HUDEP-2 (cell line): ENCODE results near the gene MGMT.

Experiments
- DNase-seq, 76 experiments: peaks; one replicate each; lab custom pipeline; 2025; ENCODE audit not compliant: unreplicated experiment in 76 of 76; lab: John Stamatoyannopoulos, UW

MGMT gene

DNA sequence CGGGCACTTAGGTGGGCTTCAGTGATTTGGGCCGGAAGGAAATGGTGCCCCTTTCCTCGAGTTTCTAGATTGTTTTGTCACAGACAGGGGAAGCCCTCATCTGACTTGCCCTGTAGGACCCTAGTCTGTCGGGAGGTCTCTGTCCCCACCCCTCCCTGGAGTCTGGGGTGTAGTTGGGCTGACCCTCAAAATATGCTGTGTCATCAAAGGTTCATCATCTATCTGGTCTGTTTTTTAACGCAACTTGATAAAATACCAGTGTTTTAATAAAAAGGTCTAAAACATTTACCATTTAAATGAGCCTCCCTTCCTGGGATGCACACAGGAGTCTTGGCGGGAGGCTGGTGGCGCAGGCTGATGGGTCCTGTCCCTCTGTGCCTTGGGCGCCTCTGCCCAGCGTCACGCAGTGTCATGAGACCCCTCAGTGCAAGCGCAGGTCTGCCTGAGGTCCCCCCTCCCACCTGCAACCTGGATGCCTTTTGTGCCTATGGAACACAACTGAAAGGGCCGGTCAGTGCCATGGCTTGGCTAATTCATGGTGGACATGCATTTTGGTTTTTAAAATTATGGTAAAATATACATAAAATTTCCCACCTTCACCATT, 146.4 kb downstream of the MGMT start:
- no peak for DNase-seq

DNA sequence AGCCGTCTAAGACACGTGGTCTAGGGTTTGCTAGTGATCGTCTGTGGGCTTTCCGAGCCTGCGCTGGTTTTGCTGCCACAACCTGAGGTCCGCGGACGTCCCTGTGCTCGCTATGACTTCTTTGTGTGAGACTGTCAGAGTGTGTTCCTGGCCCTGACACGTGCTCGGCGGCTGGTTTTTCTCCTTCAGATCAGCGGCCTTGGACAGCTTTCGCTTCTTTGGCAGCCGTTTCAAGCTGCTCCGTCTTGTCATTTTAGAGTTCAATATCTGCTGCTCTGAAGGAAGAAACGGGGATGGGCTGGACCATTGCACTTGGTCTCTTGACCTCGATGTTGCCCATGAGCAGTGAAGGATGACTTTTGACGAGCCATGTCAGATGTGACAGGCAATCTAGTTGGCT, 147.3 kb downstream of the MGMT start:
- no peak for DNase-seq

DNA sequence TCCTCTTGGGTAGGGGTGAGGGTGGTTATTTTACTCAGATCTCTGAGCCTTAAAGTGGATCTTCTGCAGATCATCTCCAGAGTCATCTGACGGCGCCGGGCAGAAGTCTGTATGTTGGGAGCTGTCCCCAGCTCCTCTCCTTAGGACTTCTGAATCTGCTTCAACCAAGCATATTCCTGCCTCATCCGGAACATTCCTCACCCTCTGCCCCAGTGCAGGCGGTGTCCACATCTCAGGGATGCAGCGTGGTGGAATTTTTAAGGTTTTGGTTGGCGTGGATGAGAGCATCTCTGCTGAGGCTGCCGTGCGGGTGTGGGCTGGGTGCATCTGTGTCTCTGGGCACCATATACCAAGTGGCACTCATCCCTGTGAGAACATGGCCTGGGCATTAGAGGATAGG, 148.3 kb downstream of the MGMT start:
- DNase-seq: no peak

DNA sequence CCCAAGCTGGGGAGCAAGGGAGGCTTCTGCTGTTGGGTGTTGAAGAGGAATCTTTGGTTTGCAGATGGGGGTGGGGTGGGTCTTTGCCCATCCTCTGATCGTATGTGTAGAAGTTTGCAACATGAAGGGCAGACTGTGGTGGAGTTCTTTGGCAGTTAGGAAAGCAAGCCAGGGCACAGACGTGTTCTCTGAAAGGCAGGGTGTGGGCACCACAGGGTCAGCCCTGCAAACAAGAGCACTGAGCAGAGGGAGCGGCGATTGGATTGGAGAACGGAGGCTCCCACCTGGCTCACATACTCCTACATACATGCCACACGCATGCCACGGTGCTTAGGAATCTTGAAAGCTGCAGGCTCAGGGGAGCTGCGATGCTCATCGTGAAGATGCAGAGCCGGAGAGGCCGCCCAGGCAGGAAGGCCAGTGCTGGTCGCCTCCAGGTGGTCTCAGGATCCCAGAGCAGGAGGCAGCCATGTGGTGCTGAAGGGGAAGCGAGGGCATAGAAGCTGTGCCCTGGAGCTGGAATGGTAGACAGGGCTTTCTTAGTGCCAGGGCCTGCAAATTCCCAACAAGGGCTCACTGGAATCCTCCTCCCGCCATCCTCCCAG, 149.0 kb downstream of the MGMT start:
- no peak for DNase-seq

DNA sequence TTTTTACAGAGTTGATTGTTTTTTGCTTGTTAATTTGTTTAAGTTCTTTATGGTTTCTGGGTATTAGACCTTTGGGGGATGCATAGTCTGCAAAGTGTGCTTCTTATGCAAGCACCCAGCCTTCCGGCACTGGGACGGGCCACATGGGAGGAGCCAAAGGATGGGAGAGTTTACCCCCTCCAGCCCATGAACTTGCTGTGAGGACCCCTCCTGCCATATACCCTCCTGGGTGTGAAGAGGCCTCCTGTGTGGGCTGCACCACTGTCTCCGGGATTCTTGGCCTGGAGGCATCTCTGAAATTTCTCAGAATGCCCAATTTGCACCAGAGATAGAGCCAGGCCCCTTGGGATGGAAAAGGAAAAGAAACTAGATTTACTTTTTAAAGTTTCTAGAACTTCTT, 150.7 kb downstream of the MGMT start:
- no peak for DNase-seq

DNA sequence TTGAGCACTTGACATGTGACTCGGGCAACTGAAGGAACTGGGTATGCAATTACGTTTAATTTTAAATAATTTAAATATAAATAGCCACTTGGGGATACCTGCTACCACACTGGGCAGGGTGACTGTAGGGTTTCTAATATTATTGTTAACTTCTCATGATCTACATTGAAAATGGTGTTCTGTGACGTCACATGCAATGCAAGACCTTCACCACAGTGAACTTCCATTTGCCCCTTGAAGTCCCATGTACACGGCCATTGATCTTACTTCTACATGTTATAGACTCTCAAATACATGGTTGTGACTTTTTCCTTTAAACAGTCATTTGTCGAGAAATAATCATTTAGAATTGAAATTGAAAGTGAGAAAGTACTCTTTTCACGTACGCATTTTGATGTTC, 154.0 kb downstream of the MGMT start:
- no peak for DNase-seq

DNA sequence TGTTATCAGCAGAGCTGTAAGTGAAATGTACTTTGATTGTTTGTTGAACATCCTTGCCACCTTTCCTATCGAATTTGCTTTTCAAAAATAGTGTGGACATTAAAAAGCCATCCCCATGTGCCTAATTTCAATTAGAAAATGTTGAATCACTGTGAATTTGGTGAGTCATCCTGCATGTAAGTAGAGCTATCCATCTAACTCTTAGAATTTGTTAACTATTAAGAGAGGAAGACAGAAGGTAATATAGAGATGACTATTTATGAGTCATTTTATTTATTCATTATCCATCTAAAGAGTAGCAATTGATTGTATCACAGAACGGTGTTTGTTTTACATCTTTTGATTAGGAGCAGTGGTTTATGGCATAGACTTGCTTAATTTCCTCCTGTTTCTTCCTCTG, 154.7 kb downstream of the MGMT start:
- no peak for DNase-seq

DNA sequence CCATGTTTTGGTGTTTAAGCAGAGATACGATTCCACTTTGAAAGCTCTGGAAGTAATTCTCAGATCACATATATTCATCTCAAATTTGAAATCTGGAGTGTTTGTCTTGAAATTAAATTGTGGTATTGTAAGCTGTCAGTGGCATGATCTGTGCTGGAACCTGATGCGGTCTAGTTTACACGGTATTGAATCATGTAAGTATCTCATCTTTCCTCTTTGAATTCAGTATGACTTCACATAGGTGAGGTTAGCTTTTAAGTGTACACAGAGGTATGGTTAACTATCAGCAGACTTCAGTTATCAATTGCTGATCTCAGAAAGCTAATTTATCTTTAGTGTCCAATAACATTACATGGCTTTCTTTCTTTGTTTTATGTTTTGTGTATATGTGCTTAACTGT, 155.2 kb downstream of the MGMT start:
- no peak for DNase-seq

DNA sequence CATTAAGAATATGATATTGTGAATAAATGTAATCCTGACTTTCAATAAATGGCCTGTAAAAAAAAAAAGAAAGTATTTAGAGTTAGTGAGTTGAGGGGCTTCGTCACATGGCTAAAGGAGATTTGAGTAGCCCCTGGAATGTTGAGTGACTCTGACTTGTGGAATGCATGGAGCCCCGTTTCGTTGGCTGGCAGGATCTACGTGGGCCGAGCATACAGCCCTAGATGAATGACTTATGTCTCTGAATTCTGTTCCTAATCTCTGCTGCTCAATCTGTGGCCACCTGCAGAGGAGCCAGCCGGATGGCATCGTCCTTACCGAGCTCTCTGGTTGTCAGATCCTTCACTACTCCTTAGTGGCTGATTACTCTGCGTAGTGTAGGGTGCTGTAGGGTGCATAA, 155.7 kb downstream of the MGMT start:
- DNase-seq: no peak

DNA sequence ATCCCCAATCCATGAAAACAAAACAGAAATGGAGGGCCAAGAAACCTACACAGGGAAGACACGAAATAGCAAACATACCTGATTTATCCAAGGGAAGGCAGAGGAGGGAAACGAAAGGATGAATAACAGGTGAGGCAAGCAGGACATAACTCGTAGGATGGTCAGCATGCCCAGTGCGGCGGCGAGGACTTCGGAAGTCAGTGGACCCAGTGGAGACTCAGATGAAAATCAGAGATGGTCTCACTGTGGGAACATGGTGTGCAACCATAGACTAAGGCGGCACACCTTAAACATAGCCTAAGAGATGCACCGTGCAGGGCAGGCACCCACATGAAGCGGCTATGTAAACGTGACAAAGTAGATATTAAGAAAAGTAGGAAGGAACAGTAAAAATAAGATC, 157.5 kb downstream of the MGMT start:
- DNase-seq: no peak

DNA sequence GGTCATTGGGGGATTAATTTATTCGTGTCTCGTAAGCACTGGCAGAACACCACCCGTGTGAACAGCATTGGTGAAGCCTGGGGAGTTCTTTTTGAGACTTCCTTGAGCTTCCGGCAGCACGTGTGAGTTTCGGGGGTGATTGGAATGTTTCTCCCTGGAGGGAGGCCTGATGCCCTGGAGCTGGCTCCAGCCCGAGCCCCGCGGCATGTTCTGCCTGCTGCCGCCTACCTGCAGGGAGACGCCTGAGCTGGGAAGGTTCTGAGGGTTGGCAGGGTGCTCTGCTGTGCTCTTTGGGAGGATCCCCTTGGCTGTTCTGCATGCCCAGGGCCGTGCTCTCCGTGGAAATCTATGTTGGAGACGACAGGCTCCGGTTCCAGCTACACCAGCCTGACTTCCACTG, 159.3 kb downstream of the MGMT start:
- no peak for DNase-seq

DNA sequence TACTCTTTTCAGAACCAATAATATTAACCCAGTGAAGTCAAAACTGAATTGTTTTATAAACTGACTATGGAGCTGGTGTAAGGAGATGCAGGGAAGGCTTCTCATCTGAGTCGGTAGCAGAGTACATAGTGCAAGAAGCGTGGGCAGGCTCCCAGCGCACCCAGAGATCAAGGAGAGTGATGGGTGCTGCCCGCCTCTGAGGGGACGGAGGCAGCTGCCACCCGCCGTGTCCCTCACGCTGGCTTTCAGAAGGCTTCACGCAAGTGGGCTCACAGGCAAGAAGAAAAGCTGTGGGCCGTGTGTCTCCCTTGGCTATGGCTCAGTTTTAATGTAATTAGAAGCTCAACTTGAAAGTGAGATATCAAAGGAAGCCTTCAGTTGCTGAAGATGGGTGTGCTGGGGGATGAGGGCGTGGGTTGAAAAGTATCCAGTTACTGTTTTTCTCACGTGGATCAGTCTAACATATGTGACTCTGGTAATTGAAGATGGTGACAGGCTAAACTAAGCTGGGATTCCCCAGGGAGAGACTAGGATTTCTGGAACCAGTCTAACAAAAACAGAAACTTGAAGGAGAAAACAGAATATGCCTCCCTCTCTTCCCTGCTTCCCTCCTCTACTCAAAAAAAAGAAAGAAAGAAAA, 159.9 kb downstream of the MGMT start:
- no peak for DNase-seq

DNA sequence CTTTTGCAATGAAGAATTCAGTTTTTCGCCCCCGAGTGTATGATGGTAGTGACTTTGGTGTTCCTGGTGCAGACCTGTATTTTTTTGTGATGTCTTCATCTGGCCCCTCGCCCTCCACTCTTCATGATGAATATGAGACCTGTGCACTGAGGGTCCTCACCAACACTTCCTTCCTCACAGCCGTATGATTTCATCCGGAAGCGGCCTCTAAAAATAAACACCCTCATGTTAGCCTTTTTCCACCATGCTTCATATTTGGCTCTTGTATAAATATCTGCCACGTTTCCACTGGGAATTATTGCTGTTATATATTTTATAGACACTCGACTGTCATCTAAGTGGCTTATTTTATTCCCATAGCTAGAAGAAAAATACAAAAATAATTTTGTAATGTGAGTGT, 160.4 kb downstream of the MGMT start:
- DNase-seq: no peak

DNA sequence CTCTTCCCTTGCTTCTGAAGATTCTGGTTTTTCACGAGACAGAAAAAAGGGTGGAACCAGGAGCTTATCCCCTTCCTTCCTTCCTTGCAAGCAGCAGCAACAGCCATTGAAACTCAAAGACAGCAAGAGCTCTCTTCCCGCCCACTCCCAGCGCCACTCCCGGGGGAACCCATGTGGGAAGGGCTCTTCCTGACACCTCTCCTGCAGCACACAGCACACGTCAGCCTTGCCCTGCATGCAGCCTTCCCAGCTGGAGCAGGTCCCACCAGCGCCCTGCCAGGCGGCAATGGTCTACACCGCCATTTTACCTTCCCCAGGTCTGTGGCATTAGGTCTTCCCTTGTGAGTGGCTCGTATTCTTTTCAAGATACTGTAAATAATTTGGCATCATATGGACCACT, 161.8 kb downstream of the MGMT start:
- DNase-seq: no peak

DNA sequence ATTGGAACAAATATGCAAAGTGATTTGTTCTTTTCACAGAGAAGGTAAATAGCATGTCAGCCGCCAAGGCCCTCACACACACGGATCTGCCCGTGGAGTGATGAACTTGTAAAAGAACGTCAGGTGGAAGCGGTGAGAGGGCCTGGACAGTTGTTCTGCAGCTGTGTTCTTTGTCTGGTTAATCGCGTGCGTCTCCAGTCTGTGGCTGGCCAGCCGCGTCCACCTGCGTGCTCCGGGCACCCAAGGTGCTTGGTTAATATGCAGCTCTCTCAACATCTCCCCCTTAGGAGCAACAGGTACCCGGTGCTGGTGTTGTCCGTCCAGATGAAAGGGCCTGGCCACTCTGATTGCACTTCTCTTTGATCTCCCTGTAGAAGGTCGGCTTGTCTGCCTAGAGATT, 162.9 kb downstream of the MGMT start:
- no peak for DNase-seq

DNA sequence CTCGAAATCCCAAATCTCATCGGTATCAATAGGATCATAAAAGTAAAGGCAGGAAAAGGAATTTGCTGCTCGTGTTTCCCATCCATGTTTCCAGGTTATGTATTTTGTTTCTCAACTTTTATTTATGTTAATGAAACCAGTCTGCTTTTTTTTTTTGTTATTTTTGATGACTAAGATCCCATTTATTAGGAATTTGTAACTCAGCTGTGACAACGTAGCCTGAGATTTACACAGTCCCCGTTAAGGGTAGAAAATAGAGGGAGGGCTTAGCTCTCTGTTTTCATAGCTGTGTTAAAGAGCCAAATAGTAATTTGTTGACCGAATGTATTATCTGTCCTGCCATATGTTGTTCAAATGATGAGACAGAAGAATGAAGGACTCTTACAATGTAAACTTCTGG, 164.0 kb downstream of the MGMT start:
- no peak for DNase-seq

DNA sequence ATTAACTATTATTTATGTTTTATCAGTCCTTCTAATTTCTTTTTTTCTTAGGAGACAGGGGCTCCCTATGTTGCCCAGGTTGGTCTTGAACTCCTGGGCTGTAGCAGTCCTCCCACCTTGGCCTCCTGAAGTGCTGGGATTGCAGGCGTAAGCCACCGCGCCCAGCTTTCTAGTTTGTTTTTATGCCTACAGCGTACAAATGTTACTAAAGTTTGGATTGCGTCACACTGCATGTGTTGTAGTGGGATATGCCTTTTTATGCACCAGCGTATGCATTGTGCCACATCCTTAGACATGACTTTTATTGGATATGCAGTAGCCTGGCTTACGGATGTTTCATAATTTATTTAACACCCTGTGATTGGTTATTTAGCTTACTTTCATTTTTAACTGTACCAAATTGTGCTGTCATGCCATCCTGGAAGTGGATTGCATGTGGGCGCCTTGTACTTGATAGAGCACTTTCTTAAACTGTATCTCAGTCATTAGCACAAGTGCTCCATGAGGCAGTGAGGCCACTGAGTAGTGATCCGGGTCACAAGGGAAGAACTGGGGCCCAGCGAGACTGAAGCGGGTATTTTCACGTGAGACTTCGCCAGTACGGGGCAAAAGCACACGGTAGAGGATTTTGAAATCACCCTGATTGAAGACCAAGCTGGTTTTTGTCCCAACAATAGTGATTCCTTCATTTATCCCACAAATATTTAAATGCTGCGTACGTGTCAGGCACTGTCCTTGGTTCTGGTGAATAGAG, 165.0 kb downstream of the MGMT start:
- DNase-seq: no peak

DNA sequence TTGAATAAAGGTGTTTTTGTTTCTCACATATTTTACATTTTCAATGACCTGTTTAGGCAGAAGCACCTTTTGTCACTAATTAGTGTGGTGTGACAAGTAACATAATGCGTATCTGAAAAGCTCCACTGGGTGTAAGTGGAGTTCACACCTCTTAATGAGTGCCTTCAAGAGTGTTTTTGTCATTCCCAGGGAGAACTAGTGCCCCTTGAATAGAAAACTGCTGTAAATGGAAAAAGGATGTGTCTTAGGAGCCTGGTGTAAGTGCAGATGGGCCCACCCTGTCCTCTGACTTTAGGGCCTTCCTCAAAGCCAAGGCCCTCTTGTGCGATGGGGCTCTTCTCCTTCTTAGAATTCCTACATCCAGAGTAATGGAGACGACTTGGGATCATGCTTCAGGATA, 170.0 kb downstream of the MGMT start:
- no peak for DNase-seq

DNA sequence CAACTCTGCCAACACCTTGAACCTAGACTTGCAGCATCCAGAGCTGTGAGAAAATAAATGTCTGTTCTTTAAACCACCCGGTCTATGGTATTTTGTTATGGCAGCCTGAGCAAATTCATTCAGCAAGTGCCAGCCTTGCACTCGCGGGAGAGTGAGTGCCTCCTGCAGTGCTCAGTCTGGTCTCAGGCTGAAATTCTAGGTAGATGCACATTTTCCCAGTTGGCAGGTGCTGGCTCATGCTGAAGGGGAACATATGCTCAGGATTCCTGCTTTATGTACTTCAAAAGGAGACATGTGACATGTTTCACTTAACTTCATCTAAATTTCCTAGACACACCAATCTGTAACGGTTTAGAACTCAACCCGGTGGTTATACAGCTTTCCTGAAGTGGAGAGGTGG, 170.8 kb downstream of the MGMT start:
- no peak for DNase-seq

DNA sequence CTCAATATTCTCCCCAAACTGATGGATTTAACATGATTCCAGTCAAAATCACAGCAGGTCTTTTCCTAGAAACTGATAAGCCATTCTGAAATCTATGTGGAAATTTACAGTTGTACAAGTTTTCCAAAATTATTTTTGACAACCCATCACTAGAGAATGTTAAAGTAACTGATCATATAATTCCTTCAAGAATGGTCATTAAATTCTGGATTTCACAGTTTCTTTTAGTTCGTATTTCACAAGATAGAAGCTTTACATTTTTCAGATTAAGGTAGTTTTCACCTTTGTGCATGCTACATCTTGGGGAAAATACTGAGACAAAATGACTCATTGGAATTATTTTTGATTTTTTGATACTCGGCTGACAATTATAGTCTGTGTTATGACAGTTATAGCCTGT, 174.3 kb downstream of the MGMT start:
- no peak for DNase-seq

DNA sequence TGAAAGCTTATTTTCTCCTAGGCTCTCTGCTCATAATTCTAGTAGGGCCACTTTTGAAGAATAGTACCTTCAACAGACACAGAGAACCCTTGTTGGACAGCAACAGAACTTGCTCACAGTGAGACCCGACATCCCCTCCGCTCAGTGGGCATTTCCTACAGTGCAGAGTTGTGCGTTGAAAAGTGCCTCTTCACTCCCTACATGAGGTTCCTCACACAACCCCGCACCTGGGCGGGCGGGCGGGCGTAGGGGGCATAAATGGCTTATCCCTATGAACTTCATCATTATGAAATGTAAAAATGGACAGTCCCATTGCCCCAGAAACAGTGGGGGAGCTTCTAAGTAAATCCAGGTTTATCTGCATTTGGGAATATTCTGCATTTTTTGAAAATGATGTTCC, 174.9 kb downstream of the MGMT start:
- no peak for DNase-seq

DNA sequence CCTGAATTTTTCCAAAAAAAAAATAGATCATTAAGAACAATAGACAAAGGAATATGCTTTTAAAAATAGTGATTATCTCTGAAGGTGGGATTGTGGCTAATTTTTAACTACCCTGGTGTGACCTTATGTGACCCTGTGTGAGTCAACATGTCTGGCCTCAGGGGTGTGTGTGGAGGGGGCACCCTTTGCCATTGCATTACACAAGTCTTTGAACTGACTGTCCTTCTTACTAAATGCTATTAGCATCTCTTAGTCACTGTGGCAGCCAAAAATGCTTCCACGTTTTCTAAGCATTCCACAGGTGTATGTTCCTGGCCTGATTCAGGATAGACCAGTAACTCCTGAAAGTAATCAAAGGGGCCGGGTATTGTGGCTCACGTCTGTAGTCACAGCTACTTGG, 175.4 kb downstream of the MGMT start:
- DNase-seq: no peak
